HCT116 (cell line): ENCODE measurements around the gene KLHL17. TPM values are rescaled to one million over a fixed set of nuclear protein-coding genes. Genes with fewer than 3 reads are reported as not detected.

Experiments
- ATAC-seq: fragments of 200-7000 bp; cut with Tn5 transposase; 2 replicates; pipeline ENCODE4 v1.9.1; 2020; ENCODE audit warnings: mild to moderate bottlenecking, moderate library complexity
- BruUV-seq: library from RNA; stranded (reverse); fragments of 400-500 nt; replicated peaks from 2 replicates; lab custom pipeline; 2021; lab: Mats Ljungman, UMichigan
- CTCF ChIA-PET: fragments of 300-600 bp; sonication (Branson Sonifier 250); formaldehyde crosslinking; loops from one replicate; lab custom pipeline; 2021; ENCODE audit warnings: antibody characterized with exemption; lab: Charles Lee
- POLR2A ChIA-PET: fragments of 300-600, 350-600 bp; sonication (Branson Sonifier 250); formaldehyde crosslinking; loops from one replicate; lab custom pipeline; 2021; ENCODE audit warnings: antibody characterized with exemption; lab: Charles Lee
- RAD21 ChIA-PET, 2 experiments: fragments of 300-600 bp; sonication (Branson Sonifier 250); formaldehyde crosslinking; loops; one replicate each; lab custom pipeline; 2023; ENCODE audit warnings: low total read pairs in 2 of 2; ENCODE audit not compliant: uncharacterized antibody in 2 of 2, unreplicated experiment in 2 of 2, low non-redundant PET in 1 of 2; lab: Charles Lee
- DNase-seq: peaks from one replicate; pipeline ENCODE4 v3.0.0-alpha.2; 2010; ENCODE audit warnings: low read depth, low spot score
- H2AFZ ChIP-seq: fragments of 200-600 bp; shearing (Covaris generic), sonication (generic); 2 replicates; pipeline ENCODE4 v1.6.1; 2017; ENCODE audit warnings: low read depth, mixed run types, mixed read lengths, antibody characterized with exemption, low read length; ENCODE audit not compliant: poor library complexity, severe bottlenecking
- H3K27ac ChIP-seq: 2 replicates; pipeline ENCODE4 v1.5.1; 2012; ENCODE audit warnings: low read depth, low read length
- H3K27me3 ChIP-seq: fragments of 200-600 bp; sonication (generic); 2 replicates; pipeline ENCODE4 v1.6.1; 2016; ENCODE audit warnings: mixed run types, low read length, mixed read lengths; ENCODE audit not compliant: insufficient read depth
- H3K36me3 ChIP-seq, 2 experiments: fragments of 200-500 bp in 1 of 2; fragments of 200-600 bp in 1 of 2; sonication (Bioruptor generic) in 1 of 2; sonication (generic) in 1 of 2; 2 replicates each; pipeline versions ENCODE4 v1.5.1 to v1.6.1; 2014 to 2016; ENCODE audit warnings: low read length in 2 of 2, inconsistent platforms in 1 of 2, mixed read lengths in 1 of 2, mixed run types in 1 of 2; ENCODE audit not compliant: insufficient read depth in 2 of 2, control insufficient read depth in 1 of 2
- H3K4me1 ChIP-seq, 2 experiments: fragments of 200-600 bp in 1 of 2; sonication (generic) in 1 of 2; 2 replicates each; pipeline versions ENCODE4 v1.5.1 to v1.6.1; 2012 to 2017; ENCODE audit warnings: low read length in 2 of 2, inconsistent platforms in 1 of 2, mild to moderate bottlenecking in 1 of 2, mixed read lengths in 1 of 2, mixed run types in 1 of 2, moderate library complexity in 1 of 2; ENCODE audit not compliant: insufficient read depth in 2 of 2, control insufficient read depth in 1 of 2
- H3K4me2 ChIP-seq: fragments of 200-600 bp; sonication (generic); 2 replicates; pipeline ENCODE4 v1.6.1; 2017; ENCODE audit warnings: mixed run types, low read length, mixed read lengths
- H3K4me3 ChIP-seq, 2 experiments: fragments of 200-600 bp in 1 of 2; sonication (generic) in 1 of 2; replicated peaks in 1 of 2; 2 replicates each; pipeline ENCODE4 v1.5.1; 2011 to 2016; ENCODE audit warnings: low read length in 2 of 2, control low read depth in 1 of 2, low read depth in 1 of 2, mild to moderate bottlenecking in 1 of 2, mixed read lengths in 1 of 2, mixed run types in 1 of 2
- H3K79me2 ChIP-seq: fragments of 200-600 bp; sonication (generic); 2 replicates; pipeline ENCODE4 v1.6.1; 2017; ENCODE audit warnings: mild to moderate bottlenecking, mixed run types, low read length, moderate library complexity, mixed read lengths; ENCODE audit not compliant: insufficient read depth
- H3K9ac ChIP-seq: fragments of 200-600 bp; sonication (generic); 2 replicates; pipeline ENCODE4 v1.6.1; 2016; ENCODE audit warnings: low read length, mixed read lengths
- H3K9me2 ChIP-seq: fragments of 200-600 bp; sonication (generic), shearing (Covaris generic); 2 replicates; pipeline ENCODE4 v1.6.1; 2017; ENCODE audit warnings: mixed run types, mild to moderate bottlenecking, moderate library complexity; ENCODE audit not compliant: insufficient read depth
- H3K9me3 ChIP-seq, 2 experiments: fragments of 200-500 bp in 1 of 2; fragments of 200-600 bp in 1 of 2; sonication (Bioruptor generic) in 1 of 2; sonication (generic) in 1 of 2; 2 replicates each; pipeline ENCODE4 v1.6.1; 2014 to 2017; ENCODE audit warnings: low read length in 2 of 2, mixed read lengths in 2 of 2, inconsistent platforms in 1 of 2, low read depth in 1 of 2, mild to moderate bottlenecking in 1 of 2, mixed run types in 1 of 2, moderate library complexity in 1 of 2; ENCODE audit not compliant: control insufficient read depth in 1 of 2, insufficient read depth in 1 of 2
- H4K20me1 ChIP-seq: fragments of 200-600 bp; sonication (generic), shearing (Covaris generic); 2 replicates; pipeline ENCODE4 v1.6.1; 2017; ENCODE audit warnings: mixed run types, mild to moderate bottlenecking, moderate library complexity; ENCODE audit not compliant: insufficient read depth
- ATF3 ChIP-seq: IDR thresholded peaks from 2 replicates; pipeline ENCODE4 v1.6.1; 2012
- ELF1 ChIP-seq: IDR thresholded peaks from 2 replicates; pipeline ENCODE4 v1.6.1; 2012; ENCODE audit warnings: low read depth, borderline replicate concordance
- EZH2 ChIP-seq: fragments of 200-600 bp; sonication (generic); IDR thresholded peaks from 2 replicates; pipeline ENCODE4 v1.6.1; 2017; ENCODE audit warnings: antibody characterized with exemption, mixed run types
- POLR2A ChIP-seq: IDR thresholded peaks from 2 replicates; pipeline ENCODE4 v1.7.0; 2011; ENCODE audit warnings: borderline replicate concordance; ENCODE audit not compliant: insufficient read depth, insufficient read length; ENCODE audit errors: extremely low read depth
- POLR2AphosphoS5 ChIP-seq: IDR thresholded peaks from 2 replicates; pipeline ENCODE4 v1.6.1; 2011; ENCODE audit warnings: mild to moderate bottlenecking, low read depth, low read length, moderate library complexity
- TCF7L2 ChIP-seq: IDR thresholded peaks from 2 replicates; pipeline ENCODE4 v1.7.0; 2011; ENCODE audit warnings: borderline replicate concordance, inconsistent platforms; ENCODE audit not compliant: insufficient read depth, insufficient read length; ENCODE audit errors: extremely low read depth
- ZFX ChIP-seq: fragments of 450-650 bp; IDR thresholded peaks from 2 replicates; pipeline ENCODE4 v1.6.1; 2017
- intact Hi-C: fragments of 100-400 bp; cut with micrococcal nuclease; formaldehyde crosslinking; loops from 2 replicates; pipeline ENCODE4 v1.10.0; 2022
- total RNA-seq: library from RNA; stranded (reverse); gene quantifications from one replicate; pipeline ENCODE4 v1.2.1, GENCODE V29; 2021; ENCODE audit not compliant: unreplicated experiment

KLHL17 gene
- total RNA-seq, 1 experiment from 2014 or later: 100.0 TPM

- peaks cover 9 to 59% of the 10 kb centered on the region in 2 experiments; a peak in 3 of 4 replicates for H3K4me1 ChIP-seq
- CTCF ChIA-PET: interaction anchor here (1.0 kb wide), 1 partner anchor 15 kb away, joined by 4 read pairs; no protein-coding TSS in a partner anchor
- no TSS peak for BruUV-seq
- peak overlapping the region; percentile 99 for H3K27ac ChIP-seq
- H3K4me2 ChIP-seq: peak overlapping the region; percentile 98
- no peaks in the 10 kb centered on the region for H3K27me3 ChIP-seq
- intact Hi-C loops: no loop called here
- ATAC-seq (peak; percentile 21), DNase-seq (no peak)
- TF ChIP-seq TCF7L2: peak; percentile 18
- peak; percentile 55; the same call in 1 of the 2 replicates for TF ChIP-seq ZFX
- TF ChIP-seq ATF3: no peak
- TF ChIP-seq ELF1: no peak
- H3K9me2 ChIP-seq: no peaks in the 10 kb centered on the region
- peak overlapping the region; percentile 75 to 83 for H3K4me3 ChIP-seq
- H3K36me3 ChIP-seq: no peaks in the 10 kb centered on the region
- H3K79me2 ChIP-seq: peaks cover 29% of the 10 kb centered on the region
- peaks cover 8% of the 10 kb centered on the region; the same call in 1 of the 2 replicates for H4K20me1 ChIP-seq
- peak overlapping the region; percentile 100 for H3K9ac ChIP-seq
- POLR2A ChIA-PET: interaction anchor here (1.0 to 1.5 kb wide), 3 partner anchors 15 to 23 kb away, joined by 3 to 5 read pairs (median 3); partner anchors contain the start of gene ISG15
- no peaks in the 10 kb centered on the region for H3K9me3 ChIP-seq
- no peak overlapping the region for H2AFZ ChIP-seq
- RAD21 ChIA-PET: interaction anchor here in 1 of 2 experiments (0.7 kb wide), 1 partner anchor 15 kb away, joined by 3 read pairs; no protein-coding TSS in a partner anchor
These were observed 38.8 kb downstream of the KLHL17 start for GRCh38 chr1:998995-999724.

GRCh38 chr1:999725-1000356, 39.5 kb downstream of the KLHL17 start, which contains the start of gene HES4:
HES4 (minus strand) TSS chr1:1000097; CDS start chr1:999973, 124 bp downstream.
- Histone ChIP-seq H2AFZ (no peak within 1 kb of the TSS), H3K4me3 (peak within 1 kb of the TSS; percentile 75 to 83), H3K9me2 (no peaks in the 10 kb centered on the region), H4K20me1 (peaks cover 8% of the 10 kb centered on the region; the same call in 1 of the 2 replicates), H3K27me3 (no peaks in the 10 kb centered on the region), H3K27ac (peak within 1 kb of the TSS; percentile 99), H3K79me2 (peaks cover 29% of the 10 kb centered on the region), H3K4me1 (peaks cover 15 to 66% of the 10 kb centered on the region in 2 experiments), H3K4me2 (peak within 1 kb of the TSS; percentile 98), H3K9me3 (no peaks in the 10 kb centered on the region), H3K36me3 (no peaks in the 10 kb centered on the region), H3K9ac (peak within 1 kb of the TSS; percentile 100)
- ATAC-seq (peak; percentile 67), DNase-seq (peak; percentile 84)
- RAD21 ChIA-PET: interaction anchor here in 1 of 2 experiments (0.7 kb wide), 1 partner anchor 15 kb away, joined by 3 read pairs; no protein-coding TSS in a partner anchor
- no TSS peak for BruUV-seq
- TF ChIP-seq ZFX (peak; percentile 68; the same call in 1 of the 2 replicates), EZH2 (no peak), POLR2A (peak; percentile 69), TCF7L2 (peak; percentile 51), POLR2AphosphoS5 (peak; percentile 87)
- CTCF ChIA-PET: interaction anchor here (1.0 kb wide), 1 partner anchor 64 kb away, joined by 5 read pairs; no protein-coding TSS in a partner anchor
- POLR2A ChIA-PET: interaction anchor here (1.0 to 1.5 kb wide), 3 partner anchors 14 to 32 kb away, joined by 3 to 5 read pairs (median 3); partner anchors contain the start of gene ISG15
- intact Hi-C loops: loop anchor here (2.0 to 5.0 kb wide), 2 partner anchors 15 to 67 kb away; no protein-coding TSS in a partner anchor
